Loucy (cell line): Measurements from ENCODE around the gene COQ8B.
"Not testable (repeated sequence)": the region's sequence is repeated elsewhere in the genome, so short reads cannot be mapped to it uniquely, and the experiment has no call there.

ENCODE experiments used
- H2AFZ ChIP-seq: fragments of 200-600 bp; sonication (generic); 2 replicates; pipeline ENCODE4 v1.6.0; 2016; ENCODE audit warnings: antibody characterized with exemption, mild to moderate bottlenecking, low read length, moderate library complexity
- H3F3A ChIP-seq: fragments of 200-600 bp; 2 replicates; pipeline ENCODE4 v1.6.0; 2016; ENCODE audit warnings: antibody characterized with exemption, low read depth, mild to moderate bottlenecking
- H3K27me3 ChIP-seq: fragments of 200-600 bp; sonication (generic); 2 replicates; pipeline ENCODE4 v1.6.1; 2014; ENCODE audit warnings: low read length, mild to moderate bottlenecking; ENCODE audit not compliant: insufficient read depth, poor library complexity, severe bottlenecking
- H3K36me3 ChIP-seq: fragments of 200-600 bp; sonication (generic); 2 replicates; pipeline ENCODE4 v1.6.1; 2016; ENCODE audit warnings: low read length; ENCODE audit not compliant: insufficient read depth
- H3K4me1 ChIP-seq: fragments of 200-600 bp; sonication (generic); 2 replicates; pipeline ENCODE4 v1.5.1; 2014; ENCODE audit warnings: low read length, mild to moderate bottlenecking; ENCODE audit not compliant: insufficient read depth, poor library complexity, severe bottlenecking
- H3K4me2 ChIP-seq: fragments of 200-600 bp; sonication (generic); 2 replicates; pipeline ENCODE4 v1.6.0; 2014; ENCODE audit warnings: antibody characterized with exemption, low read length, low read depth, mild to moderate bottlenecking; ENCODE audit not compliant: poor library complexity, severe bottlenecking
- H3K4me3 ChIP-seq: fragments of 200-600 bp; sonication (generic); 2 replicates; pipeline ENCODE4 v1.5.1; 2014; ENCODE audit warnings: low read length, mild to moderate bottlenecking, mixed read lengths; ENCODE audit not compliant: poor library complexity, severe bottlenecking
- H3K79me2 ChIP-seq: fragments of 200-600 bp; sonication (generic); 2 replicates; pipeline ENCODE4 v1.6.1; 2014; ENCODE audit warnings: low read length; ENCODE audit not compliant: insufficient read depth
- H3K9ac ChIP-seq: fragments of 200-600 bp; sonication (generic); 2 replicates; pipeline ENCODE4 v1.6.0; 2014; ENCODE audit warnings: mild to moderate bottlenecking, low read depth, low read length, moderate library complexity; ENCODE audit not compliant: poor library complexity, severe bottlenecking
- H3K9me2 ChIP-seq: fragments of 200-600 bp; sonication (generic); replicated peaks from 2 replicates; pipeline ENCODE4 v1.6.1; 2016; ENCODE audit warnings: low read depth, low read length, mixed read lengths
- H3K9me3 ChIP-seq: fragments of 200-600 bp; sonication (generic); 2 replicates; pipeline ENCODE4 v1.6.1; 2014; ENCODE audit warnings: mild to moderate bottlenecking, antibody characterized with exemption, low read length, low read depth; ENCODE audit not compliant: insufficient read depth
- H4K20me1 ChIP-seq: fragments of 200-600 bp; sonication (generic); 2 replicates; pipeline ENCODE4 v1.6.0; 2014; ENCODE audit warnings: antibody characterized with exemption, low read length, mild to moderate bottlenecking; ENCODE audit not compliant: insufficient read depth, poor library complexity, severe bottlenecking
- CTCF ChIP-seq: fragments of 200-600 bp; sonication (generic); conservative IDR thresholded peaks from 2 replicates; pipeline ENCODE4 v1.5.1; 2014; ENCODE audit warnings: mild to moderate bottlenecking, antibody characterized with exemption, low read length
- EZH2phosphoT487 ChIP-seq: fragments of 200-600 bp; IDR thresholded peaks from 2 replicates; pipeline ENCODE4 v1.6.1; 2018; ENCODE audit warnings: antibody characterized with exemption, mild to moderate bottlenecking, moderate library complexity, borderline replicate concordance

Gene COQ8B

DNA sequence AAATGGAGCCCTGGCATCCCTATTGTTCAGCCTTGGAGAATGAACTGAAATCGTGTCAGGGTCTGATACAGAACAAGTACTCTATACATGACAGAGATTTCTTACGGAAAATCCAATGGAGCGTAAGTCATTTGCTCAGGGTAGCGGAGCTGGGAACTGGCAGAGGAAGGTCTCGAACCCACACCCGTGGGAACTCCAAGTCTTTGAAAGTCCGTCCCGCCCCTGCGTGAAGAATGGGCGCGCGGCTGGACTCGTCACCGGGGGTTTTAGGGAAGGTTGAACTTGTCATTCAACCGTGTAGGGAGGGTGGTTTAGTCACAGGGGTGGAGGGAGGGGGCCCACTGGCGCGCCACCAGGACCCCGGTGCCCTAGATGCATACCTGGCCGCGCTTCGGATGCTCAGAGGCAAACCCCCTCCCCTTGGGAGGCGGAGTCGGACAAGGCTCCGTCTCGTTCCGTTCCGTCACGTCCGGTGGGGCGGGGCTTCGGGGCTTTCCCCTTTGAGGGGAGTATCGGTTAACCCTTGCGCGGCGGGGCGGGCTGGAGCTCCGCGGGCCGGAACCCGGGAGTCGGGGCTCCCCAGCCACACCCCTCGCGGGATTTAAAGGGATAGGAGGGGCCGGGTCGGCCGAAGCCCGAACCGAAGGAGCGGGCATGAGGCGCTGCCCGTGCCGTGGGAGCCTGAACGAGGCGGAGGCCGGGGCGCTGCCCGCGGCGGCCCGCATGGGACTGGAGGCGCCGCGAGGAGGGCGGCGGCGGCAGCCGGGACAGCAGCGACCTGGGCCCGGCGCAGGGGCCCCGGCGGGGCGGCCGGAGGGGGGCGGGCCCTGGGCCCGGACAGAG is at the start of gene COQ8B, which contains the start of gene ITPKC:
Gene COQ8B (minus strand): TSS at position 405 of the 843 bp plus-strand sequence. CDS start 2,254 bp downstream, outside the sequence.
Gene ITPKC (plus strand): TSS at position 631 of the 843 bp plus-strand sequence. CDS start 24 bp downstream, at position 655.
- Histone ChIP-seq H2AFZ (peak within 1 kb of the TSS; percentile 96), H3K4me3 (peak within 1 kb of the TSS; percentile 95), H3K9me3 (no peaks in the 10 kb centered on the region), H4K20me1 (no peaks in the 10 kb centered on the region), H3K9me2 (no peaks in the 10 kb centered on the region), H3K27me3 (no peaks in the 10 kb centered on the region), H3K79me2 (peaks cover 20% of the 10 kb centered on the region), H3F3A (no peaks in the 10 kb centered on the region), H3K36me3 (no peaks in the 10 kb centered on the region), H3K4me1 (peaks cover 44% of the 10 kb centered on the region), H3K9ac (peak within 1 kb of the TSS; percentile 86), H3K4me2 (peak within 1 kb of the TSS; percentile 96)
- TF ChIP-seq CTCF (no peak), EZH2phosphoT487 (no peak)

DNA sequence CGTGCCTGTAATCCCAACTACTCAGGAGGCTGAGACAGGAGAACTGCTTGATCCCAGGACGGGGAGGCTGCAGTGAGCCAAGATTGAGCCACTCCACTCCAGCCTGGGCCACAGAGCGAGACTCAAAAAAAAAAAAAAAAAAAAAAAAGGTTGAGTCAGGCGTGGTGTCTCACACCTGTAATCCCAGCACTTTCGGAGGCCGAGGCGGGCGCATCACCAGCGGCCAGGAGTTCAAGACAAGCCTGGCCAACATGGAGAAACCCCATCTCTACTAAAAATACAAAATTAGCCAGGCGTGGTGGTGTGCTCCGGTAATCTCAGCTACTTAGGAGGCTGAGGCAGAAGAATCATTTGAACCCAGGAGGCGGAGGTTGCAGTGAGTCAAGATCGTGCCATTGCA is 49.7 kb upstream of the COQ8B start:
- H3K9ac ChIP-seq, H3K9me3 ChIP-seq, H3K4me1 ChIP-seq, H3K9me2 ChIP-seq, H4K20me1 ChIP-seq, H3K4me2 ChIP-seq, H3K4me3 ChIP-seq, H3F3A ChIP-seq, H2AFZ ChIP-seq, H3K27me3 ChIP-seq: not testable (repeated sequence)
- Histone ChIP-seq H3K36me3 (peaks cover 52% of the 10 kb centered on the region; the same call in 1 of the 2 replicates), H3K79me2 (peaks cover 18% of the 10 kb centered on the region)

DNA sequence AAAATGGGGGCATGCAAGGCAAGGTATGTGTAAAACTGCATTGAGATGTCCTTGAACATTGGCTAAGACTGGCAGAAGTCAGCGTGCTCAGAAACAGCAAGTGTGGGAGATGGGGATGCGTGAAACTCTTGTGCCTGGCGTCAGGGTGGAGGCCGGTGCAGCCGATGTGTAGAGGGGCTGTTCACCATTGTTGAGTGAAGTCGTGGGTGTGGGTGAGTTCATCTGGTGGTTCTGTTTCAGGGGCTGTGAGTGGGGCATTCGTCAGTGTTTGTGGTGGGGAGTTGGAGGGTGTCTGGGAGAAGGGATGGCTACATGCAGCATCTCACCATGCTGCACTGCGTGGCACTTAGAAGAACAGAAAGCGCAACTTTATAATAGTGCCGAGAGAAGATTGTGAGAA is 47.3 kb upstream of the COQ8B start:
- no peaks in the 10 kb centered on the region for H3K4me1 ChIP-seq
- H3F3A ChIP-seq: no peaks in the 10 kb centered on the region
- H3K9me2 ChIP-seq: no peaks in the 10 kb centered on the region
- H3K4me3 ChIP-seq: no peak overlapping the region
- H3K79me2 ChIP-seq: peaks cover 37% of the 10 kb centered on the region
- TF ChIP-seq CTCF (no peak), EZH2phosphoT487 (no peak)
- H3K9ac ChIP-seq: no peak overlapping the region
- H3K36me3 ChIP-seq: peaks cover 75% of the 10 kb centered on the region; the same call in 1 of the 2 replicates
- no peaks in the 10 kb centered on the region for H3K9me3 ChIP-seq
- H4K20me1 ChIP-seq: peaks cover 16% of the 10 kb centered on the region
- H3K4me2 ChIP-seq: no peak overlapping the region
- H3K27me3 ChIP-seq: no peaks in the 10 kb centered on the region
- H2AFZ ChIP-seq: no peak overlapping the region
